Left ventricle myocardium inferior (tissue), 1 donor: ENCODE measurements around the gene NEURL1. TPM values are rescaled to one million over a fixed set of nuclear protein-coding genes. Genes with fewer than 3 reads are reported as not detected.

Experiments used
- DNase-seq: peaks from one replicate; pipeline ENCODE4 v3.0.0-alpha.2; 2020
- H3K27ac ChIP-seq: fragments of 200-600 bp; replicated peaks from 2 replicates; pipeline ENCODE4 v1.8.0; 2021
- H3K27me3 ChIP-seq: fragments of 200-600 bp; 2 replicates; pipeline ENCODE4 v1.8.0; 2021; ENCODE audit warnings: low read depth
- H3K36me3 ChIP-seq: fragments of 200-600 bp; 2 replicates; pipeline ENCODE4 v1.8.0; 2021
- H3K4me1 ChIP-seq: fragments of 200-600 bp; 2 replicates; pipeline ENCODE4 v1.8.0; 2021
- H3K4me3 ChIP-seq: fragments of 200-600 bp; 2 replicates; pipeline ENCODE4 v1.8.0; 2021; ENCODE audit warnings: mild to moderate bottlenecking, moderate library complexity
- H3K9me3 ChIP-seq: fragments of 200-600 bp; replicated peaks from 2 replicates; pipeline ENCODE4 v1.8.0; 2021
- intact Hi-C: fragments of 100-400 bp; cut with micrococcal nuclease; formaldehyde crosslinking; loops from one replicate; pipeline ENCODE4 v1.11.0; 2022
- total RNA-seq: library from RNA; stranded (reverse); fragmentation: NEBNext Ultra II Directional; extraction: Animal tissue kit (Norgen Biotek cat#: 25700); gene quantifications from one replicate; pipeline ENCODE4 v1.2.1, GENCODE V29; 2021
- TF ChIP-seq, protein P1 (sequence below): fragments of 200-600 bp; IDR thresholded peaks from 2 replicates; pipeline ENCODE4 v1.8.0; 2021; ENCODE audit warnings: antibody characterized with exemption, mild to moderate bottlenecking, borderline replicate concordance
- donor health status: DM: no; HTN: yes; CAD: no; lungs with severe emphysema.

The NEURL1 gene
- total RNA-seq, 1 donor from 2014 or later: 0.14 TPM

- no peak for DNase-seq
- Histone ChIP-seq H3K36me3 (peaks cover 53% of the 10 kb centered on the region), H3K27me3 (no peaks in the 10 kb centered on the region), H3K4me3 (no peak overlapping the region), H3K9me3 (no peaks in the 10 kb centered on the region), H3K4me1 (peaks cover 47% of the 10 kb centered on the region), H3K27ac (no peak overlapping the region)
- intact Hi-C loops: no loop called here
- TF ChIP-seq, protein P1, sequence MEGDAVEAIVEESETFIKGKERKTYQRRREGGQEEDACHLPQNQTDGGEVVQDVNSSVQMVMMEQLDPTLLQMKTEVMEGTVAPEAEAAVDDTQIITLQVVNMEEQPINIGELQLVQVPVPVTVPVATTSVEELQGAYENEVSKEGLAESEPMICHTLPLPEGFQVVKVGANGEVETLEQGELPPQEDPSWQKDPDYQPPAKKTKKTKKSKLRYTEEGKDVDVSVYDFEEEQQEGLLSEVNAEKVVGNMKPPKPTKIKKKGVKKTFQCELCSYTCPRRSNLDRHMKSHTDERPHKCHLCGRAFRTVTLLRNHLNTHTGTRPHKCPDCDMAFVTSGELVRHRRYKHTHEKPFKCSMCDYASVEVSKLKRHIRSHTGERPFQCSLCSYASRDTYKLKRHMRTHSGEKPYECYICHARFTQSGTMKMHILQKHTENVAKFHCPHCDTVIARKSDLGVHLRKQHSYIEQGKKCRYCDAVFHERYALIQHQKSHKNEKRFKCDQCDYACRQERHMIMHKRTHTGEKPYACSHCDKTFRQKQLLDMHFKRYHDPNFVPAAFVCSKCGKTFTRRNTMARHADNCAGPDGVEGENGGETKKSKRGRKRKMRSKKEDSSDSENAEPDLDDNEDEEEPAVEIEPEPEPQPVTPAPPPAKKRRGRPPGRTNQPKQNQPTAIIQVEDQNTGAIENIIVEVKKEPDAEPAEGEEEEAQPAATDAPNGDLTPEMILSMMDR: no peak
Measured at GRCh38 chr10:103609231-103610082, 116.0 kb downstream of the NEURL1 start.

DNA sequence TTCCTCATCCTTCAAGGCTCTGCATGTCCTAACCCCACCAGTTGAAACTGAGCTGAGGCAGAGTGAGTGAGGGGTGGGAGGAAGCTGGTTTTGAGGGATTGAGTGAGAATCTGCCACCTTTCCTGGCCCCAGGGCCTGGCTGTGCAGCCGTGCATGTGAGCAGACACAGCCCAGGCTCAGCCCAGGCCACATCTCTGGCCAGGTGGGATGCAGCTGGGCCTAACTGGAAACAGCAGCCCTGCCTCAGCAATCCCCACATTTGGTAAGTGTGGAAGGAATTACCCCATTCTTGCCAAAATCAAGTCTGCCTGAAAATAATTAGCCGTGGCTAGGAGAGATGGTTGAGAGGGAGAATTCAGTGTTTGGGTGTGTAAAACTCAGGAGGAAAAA is 116.6 kb downstream of the NEURL1 start:
- H3K4me3 ChIP-seq: no peak overlapping the region
- intact Hi-C loops: no loop called here
- peaks cover 53% of the 10 kb centered on the region for H3K4me1 ChIP-seq
- no peaks in the 10 kb centered on the region for H3K27me3 ChIP-seq
- no peak overlapping the region for H3K27ac ChIP-seq
- H3K9me3 ChIP-seq: no peaks in the 10 kb centered on the region
- no peak for DNase-seq
- peaks cover 50% of the 10 kb centered on the region for H3K36me3 ChIP-seq
- TF ChIP-seq, protein P1: no peak

DNA sequence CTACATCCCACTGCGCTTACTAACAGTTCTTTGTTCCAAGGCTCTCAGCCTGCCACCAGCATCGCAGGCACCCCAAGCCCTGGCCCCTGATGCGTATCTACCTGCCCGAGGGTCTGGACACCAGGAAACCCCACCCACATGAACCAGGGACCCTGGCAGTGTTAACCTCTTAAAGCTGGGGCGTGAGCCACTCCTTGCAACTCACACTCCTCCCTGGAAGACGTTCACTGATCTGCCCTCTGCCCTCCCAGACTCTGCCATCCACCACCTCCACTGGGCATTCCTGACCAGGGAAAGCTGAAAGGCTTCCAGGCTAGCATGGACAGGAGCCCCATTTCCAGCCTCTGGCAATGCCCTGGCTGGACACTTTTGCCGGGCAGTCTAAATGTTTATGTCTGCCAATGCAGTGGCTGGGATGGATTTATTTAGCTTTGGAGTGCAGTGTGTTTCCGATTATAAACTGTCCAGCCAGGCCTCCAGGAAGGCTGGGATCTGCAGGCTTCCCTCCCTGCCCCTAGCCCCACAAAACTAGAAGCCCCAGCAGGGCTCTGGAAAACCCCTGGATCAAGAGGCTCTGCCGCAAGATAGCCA is 117.5 kb downstream of the NEURL1 start:
- H3K4me1 ChIP-seq: peaks cover 55% of the 10 kb centered on the region

DNA sequence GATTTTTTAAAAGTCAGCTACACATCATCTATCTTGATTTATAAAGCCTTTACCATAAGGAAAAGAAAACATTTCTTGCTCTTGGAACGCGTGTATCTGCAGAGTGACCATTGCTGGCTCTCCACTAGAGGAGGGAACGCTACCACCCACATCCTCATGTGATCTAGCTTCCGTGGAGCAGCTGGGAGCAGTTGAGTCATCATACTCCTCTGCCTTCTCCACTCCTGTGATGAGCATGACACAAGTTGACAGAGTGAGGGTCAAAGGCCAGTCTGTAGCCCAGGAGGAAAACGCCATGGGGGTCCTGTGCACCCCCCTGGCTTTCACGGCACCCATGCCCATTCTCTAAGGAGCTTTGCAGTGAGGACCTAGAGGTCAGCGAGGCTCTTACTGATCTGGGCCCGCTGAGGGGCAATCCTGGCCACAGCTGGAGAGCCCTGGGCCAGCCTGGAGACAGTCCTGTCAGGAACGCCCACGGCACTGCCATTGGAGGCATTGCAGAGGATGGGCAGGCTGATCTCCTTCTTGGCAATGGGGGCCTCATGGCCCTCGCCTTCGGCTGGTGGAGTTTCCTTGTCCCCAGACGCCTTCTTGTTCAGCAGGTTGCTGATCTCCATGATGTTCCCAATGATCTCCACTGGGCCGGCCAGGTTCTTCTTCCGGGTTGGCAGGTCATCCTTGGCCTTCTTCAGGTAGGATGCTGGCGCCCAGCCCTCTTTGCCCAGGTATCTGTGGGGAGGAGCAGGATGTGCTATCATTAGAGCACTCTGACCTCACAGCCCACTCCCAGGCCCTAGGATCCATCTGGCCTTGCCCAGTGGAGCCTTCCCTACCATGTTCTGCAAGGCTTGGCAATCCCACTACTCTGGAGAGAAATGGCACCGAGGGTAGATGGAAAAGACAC is 119.2 kb downstream of the NEURL1 start:
- Histone ChIP-seq H3K36me3 (peaks cover 50% of the 10 kb centered on the region), H3K4me3 (no peak overlapping the region), H3K9me3 (no peaks in the 10 kb centered on the region), H3K27me3 (no peaks in the 10 kb centered on the region), H3K4me1 (peaks cover 72% of the 10 kb centered on the region), H3K27ac (no peak overlapping the region)
- DNase-seq: no peak
- TF ChIP-seq, protein P1: no peak
- intact Hi-C loops: no loop called here

More for the DNA sequence above, 117.5 kb downstream of the NEURL1 start:
- H3K4me3 ChIP-seq: no peak overlapping the region
- peaks cover 50% of the 10 kb centered on the region for H3K36me3 ChIP-seq
- TF ChIP-seq, protein P1: no peak
- H3K27me3 ChIP-seq: no peaks in the 10 kb centered on the region
- no peak overlapping the region for H3K27ac ChIP-seq
- no peak for DNase-seq
- intact Hi-C loops: no loop called here
- H3K9me3 ChIP-seq: no peaks in the 10 kb centered on the region

DNA sequence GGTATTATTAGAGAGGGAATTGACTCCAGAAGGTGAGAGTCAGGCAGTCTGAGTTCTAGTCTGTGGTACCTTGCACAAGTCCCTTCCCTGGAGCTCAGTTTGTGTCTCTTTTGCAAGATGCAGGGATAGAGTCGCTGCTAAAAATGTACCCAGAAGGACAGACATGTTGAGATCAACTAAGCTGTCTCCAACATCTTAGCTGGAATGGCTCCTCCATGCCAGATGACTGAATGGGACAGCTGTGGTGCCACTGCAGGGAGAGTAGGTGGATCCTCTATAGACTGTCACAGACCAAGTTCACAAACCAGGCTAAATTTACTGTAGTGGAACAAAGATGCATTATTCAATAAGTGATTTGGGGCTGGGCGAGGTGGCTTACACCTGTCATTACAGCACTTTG is 120.1 kb downstream of the NEURL1 start:
- intact Hi-C loops: no loop called here
- Histone ChIP-seq H3K36me3 (peaks cover 50% of the 10 kb centered on the region), H3K27ac (no peak overlapping the region), H3K27me3 (no peaks in the 10 kb centered on the region), H3K4me1 (peaks cover 81% of the 10 kb centered on the region), H3K9me3 (no peaks in the 10 kb centered on the region), H3K4me3 (no peak overlapping the region)
- no peak for DNase-seq
- TF ChIP-seq, protein P1: no peak
